IPS DF 6.9 (cell line): ENCODE data around the gene THADA.
"Not testable (repeated sequence)": the region's sequence is repeated elsewhere in the genome, so short reads cannot be mapped to it uniquely, and the experiment has no call there.

Source experiments
- DNase-seq: peaks from one replicate; pipeline ENCODE4 v3.0.0-alpha.2; 2013; ENCODE audit warnings: low read depth, low spot score
- H3K27ac ChIP-seq: one replicate; pipeline ENCODE4 v1.5.1; 2013; ENCODE audit warnings: low read length, control low read depth
- H3K27me3 ChIP-seq: 2 replicates; pipeline ENCODE4 v1.6.1; 2013; ENCODE audit warnings: mild to moderate bottlenecking, low read length; ENCODE audit not compliant: control insufficient read depth, insufficient read depth
- H3K36me3 ChIP-seq: 2 replicates; pipeline ENCODE4 v1.6.1; 2013; ENCODE audit warnings: low read length; ENCODE audit not compliant: control insufficient read depth, insufficient read depth
- H3K4me1 ChIP-seq: 2 replicates; pipeline ENCODE4 v1.6.1; 2013; ENCODE audit warnings: low read length; ENCODE audit not compliant: control insufficient read depth, insufficient read depth
- H3K4me3 ChIP-seq: 2 replicates; pipeline ENCODE4 v1.5.1; 2013; ENCODE audit warnings: mild to moderate bottlenecking, low read length
- H3K9me3 ChIP-seq: 2 replicates; pipeline ENCODE4 v1.6.1; 2013; ENCODE audit warnings: low read length, inconsistent platforms; ENCODE audit not compliant: control insufficient read depth, insufficient read depth
- WGBS: extraction: QIAGEN DNeasy Blood & Tissue Kit; methylation state at CpG from one replicate; pipeline ENCODE4 v1.1.7; 2013; ENCODE audit warnings: mixed read lengths, missing lambda C conversion rate; ENCODE audit not compliant: insufficient read length, insufficient coverage; 5-methylcytosine and 5-hydroxymethylcytosine counted together

THADA gene

DNA sequence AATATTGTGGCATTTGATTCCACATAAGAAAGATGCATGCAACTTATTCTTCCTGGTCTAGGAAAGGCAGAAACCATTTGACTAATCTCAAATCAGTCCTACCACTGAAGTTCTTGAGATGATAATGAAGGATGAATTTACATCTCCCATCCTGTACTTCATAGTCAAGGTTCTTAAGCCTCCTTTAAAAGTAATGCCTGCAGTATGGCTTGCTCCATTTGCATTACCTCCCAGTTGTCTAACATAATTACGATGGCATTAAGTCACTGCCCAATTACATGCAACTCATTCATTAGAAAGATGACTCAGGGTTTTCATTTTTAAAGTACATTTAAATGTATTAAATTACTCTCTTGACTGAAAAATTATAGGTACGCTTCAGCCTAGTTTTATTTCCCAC, 32.2 kb downstream of the THADA start:
- H3K27ac ChIP-seq = no peak overlapping the region
- H3K36me3 ChIP-seq = peaks cover 5% of the 10 kb centered on the region; the same call in 1 of the 2 replicates
- no peaks in the 10 kb centered on the region for H3K4me1 ChIP-seq
- no peak for DNase-seq
- no peaks in the 10 kb centered on the region for H3K9me3 ChIP-seq
- H3K4me3 ChIP-seq = no peak overlapping the region
- WGBS = no CpG with 5 or more reads among the region's 2 CpGs
- no peaks in the 10 kb centered on the region for H3K27me3 ChIP-seq

DNA sequence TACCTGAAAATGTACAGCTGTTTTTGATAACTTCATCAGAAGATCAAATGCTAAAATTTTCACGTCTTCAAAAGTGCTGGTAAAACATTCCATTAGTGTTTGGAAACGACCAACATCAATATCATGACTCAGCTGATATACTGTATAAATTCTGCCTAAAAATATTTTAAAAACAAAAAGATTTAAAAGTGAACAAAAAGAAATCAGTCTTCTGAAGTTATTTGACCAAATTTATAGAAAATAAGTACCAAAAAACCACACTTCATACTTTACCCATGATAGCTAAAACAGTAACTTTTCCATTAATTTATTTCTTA, 35.6 kb downstream of the THADA start:
- Histone ChIP-seq H3K9me3 (no peaks in the 10 kb centered on the region), H3K27ac (no peak overlapping the region), H3K4me3 (no peak overlapping the region), H3K4me1 (no peaks in the 10 kb centered on the region), H3K36me3 (peaks cover 5% of the 10 kb centered on the region; the same call in 1 of the 2 replicates), H3K27me3 (no peaks in the 10 kb centered on the region)
- WGBS = no CpG with 5 or more reads among the region's 2 CpGs
- DNase-seq = no peak

DNA sequence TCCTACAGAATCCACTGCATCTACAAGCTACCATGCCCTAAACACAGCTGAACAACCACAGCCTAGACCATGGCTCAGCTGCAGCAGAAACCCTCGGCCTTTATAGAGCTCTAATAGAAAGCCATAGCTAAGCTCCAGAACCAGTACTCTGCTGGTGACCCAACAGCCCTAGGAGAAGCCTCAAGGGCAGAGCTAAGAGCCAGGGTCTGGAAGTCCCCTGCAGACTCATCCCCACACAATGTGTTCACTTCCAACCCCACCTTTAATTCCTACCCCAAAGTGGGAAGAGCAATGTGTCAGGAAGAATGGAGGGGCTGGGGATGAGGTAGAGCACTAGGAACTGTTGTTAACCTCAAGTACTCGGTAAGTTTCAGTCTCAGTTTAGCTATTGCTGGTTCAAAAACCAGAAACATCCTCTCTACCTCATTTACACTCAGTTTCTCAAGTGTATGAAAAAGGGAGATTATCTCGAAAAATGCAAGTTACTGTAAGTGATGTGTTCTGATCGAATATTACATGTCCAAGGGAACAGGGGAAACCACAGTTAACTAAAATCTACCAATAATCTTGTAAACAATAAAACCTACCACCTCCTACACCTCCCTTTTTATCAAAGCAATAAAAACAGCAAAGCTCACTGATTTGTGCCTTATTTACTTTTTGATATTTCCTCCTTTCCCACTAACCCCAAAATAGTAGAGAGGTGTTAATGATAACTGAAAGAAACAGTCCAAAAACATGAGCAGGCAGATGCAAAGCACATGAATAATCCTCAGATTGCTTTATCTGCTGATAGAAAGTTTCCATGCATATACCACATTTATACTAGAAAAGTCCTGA, 36.2 kb downstream of the THADA start:
- no peaks in the 10 kb centered on the region for H3K27me3 ChIP-seq
- no peak for DNase-seq
- no peak overlapping the region for H3K4me3 ChIP-seq
- no peaks in the 10 kb centered on the region for H3K9me3 ChIP-seq
- no peaks in the 10 kb centered on the region for H3K4me1 ChIP-seq
- WGBS = no CpG with 5 or more reads among the region's 4 CpGs
- H3K36me3 ChIP-seq = peaks cover 5% of the 10 kb centered on the region; the same call in 1 of the 2 replicates
- H3K27ac ChIP-seq = no peak overlapping the region

GRCh38 chr2:43557196-43557595, 38.6 kb downstream of the THADA start:
- Histone ChIP-seq H3K4me1 (no peaks in the 10 kb centered on the region), H3K27ac (no peak overlapping the region), H3K36me3 (peaks cover 5% of the 10 kb centered on the region; the same call in 1 of the 2 replicates), H3K27me3 (no peaks in the 10 kb centered on the region), H3K4me3 (no peak overlapping the region), H3K9me3 (no peaks in the 10 kb centered on the region)
- no CpG with 5 or more reads among the region's 1 CpG for WGBS
- DNase-seq = no peak

GRCh38 chr2:43556256-43556655, 39.6 kb downstream of the THADA start:
- H3K4me1 ChIP-seq = no peaks in the 10 kb centered on the region
- no peaks in the 10 kb centered on the region for H3K27me3 ChIP-seq
- H3K36me3 ChIP-seq = peaks cover 5% of the 10 kb centered on the region; the same call in 1 of the 2 replicates
- H3K27ac ChIP-seq = no peak overlapping the region
- H3K4me3 ChIP-seq = no peak overlapping the region
- no CpG with 5 or more reads among the region's 5 CpGs for WGBS
- H3K9me3 ChIP-seq = no peaks in the 10 kb centered on the region
- DNase-seq = no peak

DNA sequence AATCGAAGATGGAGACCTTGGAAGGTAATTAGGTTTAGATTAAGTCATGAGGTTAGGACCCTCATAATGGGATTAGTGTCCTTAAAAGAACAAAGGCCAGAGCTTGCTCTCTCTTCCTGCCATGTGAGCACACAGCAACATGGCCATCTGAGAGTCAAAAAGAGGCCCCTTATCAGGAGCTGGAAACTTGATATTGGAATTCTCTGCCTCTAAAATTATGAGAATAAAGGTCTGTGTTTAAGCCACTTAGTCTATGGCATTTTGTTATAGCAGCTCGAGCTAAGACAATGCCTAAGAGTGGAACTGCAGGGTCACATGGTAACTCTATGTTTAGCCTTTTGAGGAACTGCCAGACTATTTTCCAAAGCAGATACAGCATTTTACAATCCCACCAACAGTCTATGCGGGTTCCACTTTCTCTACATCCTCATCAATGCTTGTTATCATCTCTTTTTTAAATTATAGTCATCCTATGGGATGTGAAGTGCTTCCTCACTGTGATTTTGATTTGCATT, 42.4 kb downstream of the THADA start:
- no CpG with 5 or more reads among the region's 3 CpGs for WGBS
- H3K27me3 ChIP-seq = no peaks in the 10 kb centered on the region
- H3K36me3 ChIP-seq = no peaks in the 10 kb centered on the region; the same call in 1 of the 2 replicates
- H3K9me3 ChIP-seq = no peaks in the 10 kb centered on the region
- H3K4me1 ChIP-seq = no peaks in the 10 kb centered on the region
- no peak overlapping the region for H3K27ac ChIP-seq
- H3K4me3 ChIP-seq = no peak overlapping the region
- DNase-seq = no peak

DNA sequence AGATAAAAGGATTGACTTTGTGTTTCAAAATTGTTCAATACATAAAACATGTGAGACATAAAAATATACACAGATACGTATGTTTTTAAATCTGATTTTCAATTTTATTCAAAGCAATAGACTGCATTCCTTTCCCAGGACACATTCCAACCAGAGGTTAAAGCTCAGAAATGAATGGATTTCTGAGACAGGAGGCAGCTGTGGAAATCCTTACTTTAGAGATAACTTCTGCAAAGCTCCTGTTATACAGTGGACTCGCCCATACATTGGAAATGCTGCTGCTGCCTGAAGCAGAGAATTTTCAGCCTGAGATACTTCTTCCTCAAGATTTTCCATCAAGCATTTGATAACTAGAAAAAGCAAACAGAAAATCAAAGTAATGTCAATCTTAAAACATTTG, 43.8 kb downstream of the THADA start:
- no peak overlapping the region for H3K4me3 ChIP-seq
- H3K4me1 ChIP-seq = no peaks in the 10 kb centered on the region
- no peak for DNase-seq
- no peaks in the 10 kb centered on the region for H3K27me3 ChIP-seq
- H3K36me3 ChIP-seq = no peaks in the 10 kb centered on the region; the same call in 1 of the 2 replicates
- H3K9me3 ChIP-seq = no peaks in the 10 kb centered on the region
- WGBS = no CpG with 5 or more reads among the region's 2 CpGs
- H3K27ac ChIP-seq = no peak overlapping the region

DNA sequence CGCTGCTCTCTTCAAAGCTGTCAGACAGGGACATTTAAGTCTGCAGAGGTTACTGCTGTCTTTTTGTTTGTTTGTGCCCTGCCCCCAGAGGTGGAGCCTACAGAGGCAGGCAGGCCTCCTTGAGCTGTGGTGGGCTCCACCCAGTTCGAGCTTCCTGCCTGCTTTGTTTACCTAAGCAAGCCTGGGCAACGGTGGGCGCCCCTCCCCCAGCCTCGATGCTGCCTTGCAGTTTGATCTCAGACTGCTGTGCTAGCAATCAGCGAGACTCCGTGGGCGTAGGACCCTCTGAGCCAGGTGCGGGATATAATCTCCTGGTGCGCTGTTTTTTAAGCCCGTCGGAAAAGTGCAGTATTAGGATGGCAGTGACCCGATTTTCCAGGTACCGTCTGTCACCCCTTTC, 47.5 kb downstream of the THADA start:
- H3K4me1 ChIP-seq, DNase-seq, H3K36me3 ChIP-seq, H3K27me3 ChIP-seq, H3K4me3 ChIP-seq, H3K9me3 ChIP-seq, H3K27ac ChIP-seq: not testable (repeated sequence)
- WGBS = no CpG with 5 or more reads among the region's 14 CpGs

DNA sequence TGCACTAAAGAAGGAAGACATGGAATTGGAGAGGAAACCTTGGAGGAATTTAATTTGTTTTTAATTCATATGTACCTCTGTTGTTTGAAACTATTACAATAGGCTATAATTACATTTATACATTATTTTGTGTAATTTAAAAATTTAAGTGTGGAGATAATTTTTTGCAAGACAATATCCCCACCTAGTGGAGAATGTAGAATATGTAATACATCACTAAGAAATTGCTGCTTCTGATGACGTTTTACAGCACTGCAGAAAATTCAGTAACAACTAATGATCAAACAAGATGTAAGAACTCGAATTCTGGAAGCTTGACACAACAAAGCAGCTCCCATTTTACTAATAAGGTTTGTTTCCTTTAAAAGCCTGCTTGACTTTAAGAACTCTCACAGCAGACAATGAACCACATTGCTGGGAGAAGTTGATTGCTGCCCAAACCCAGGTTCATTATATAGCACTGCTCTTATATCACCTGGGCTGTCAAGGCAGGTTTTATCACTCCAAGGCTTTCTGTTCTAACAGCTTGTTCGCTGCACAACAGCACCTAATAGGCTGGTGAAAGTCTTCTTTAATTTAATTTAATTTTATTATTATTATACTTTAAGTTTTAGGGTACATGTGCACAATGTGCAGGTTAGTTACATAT, 53.4 kb downstream of the THADA start:
- no peaks in the 10 kb centered on the region for H3K27me3 ChIP-seq
- no CpG with 5 or more reads among the region's 3 CpGs for WGBS
- H3K36me3 ChIP-seq = no peaks in the 10 kb centered on the region
- no peak overlapping the region for H3K27ac ChIP-seq
- DNase-seq = no peak
- no peaks in the 10 kb centered on the region for H3K9me3 ChIP-seq
- H3K4me1 ChIP-seq = no peaks in the 10 kb centered on the region
- no peak overlapping the region for H3K4me3 ChIP-seq

- no peaks in the 10 kb centered on the region for H3K27me3 ChIP-seq
- no peak overlapping the region for H3K27ac ChIP-seq
- DNase-seq = no peak
- no peaks in the 10 kb centered on the region for H3K4me1 ChIP-seq
- H3K4me3 ChIP-seq = no peak overlapping the region
- 100% methylated on average over 2 of the region's 6 CpGs for WGBS
- no peaks in the 10 kb centered on the region for H3K36me3 ChIP-seq
- no peaks in the 10 kb centered on the region for H3K9me3 ChIP-seq
These were observed 54.7 kb downstream of the THADA start for GRCh38 chr2:43541165-43541564.
